MM.1S (cell line): ENCODE results near the gene IRAK3.

Experiments used
- DNase-seq: peaks from one replicate; pipeline ENCODE4 v3.0.0-alpha.2; 2015
- H2AFZ ChIP-seq: fragments of 300-600 bp; sonication (generic); 2 replicates; pipeline ENCODE4 v1.6.0; 2016; ENCODE audit warnings: antibody characterized with exemption, low read length
- H3F3A ChIP-seq: fragments of 300-600 bp; sonication (generic); 2 replicates; pipeline ENCODE4 v1.6.1; 2016; ENCODE audit warnings: mild to moderate bottlenecking, antibody characterized with exemption, low read length, moderate library complexity, mixed read lengths; ENCODE audit not compliant: insufficient read depth
- H3K27ac ChIP-seq: fragments of 300-600 bp; sonication (generic); 2 replicates; pipeline ENCODE4 v1.5.1; 2016; ENCODE audit warnings: mild to moderate bottlenecking, low read length
- H3K27me3 ChIP-seq: fragments of 300-600 bp; sonication (generic); replicated peaks from 2 replicates; pipeline ENCODE4 v1.6.0; 2016; ENCODE audit warnings: low read length; ENCODE audit not compliant: insufficient read depth
- H3K36me3 ChIP-seq: fragments of 300-600 bp; sonication (generic); replicated peaks from 2 replicates; pipeline ENCODE4 v1.6.1; 2016; ENCODE audit warnings: mild to moderate bottlenecking, low read length, mixed read lengths; ENCODE audit not compliant: insufficient read depth
- H3K4me1 ChIP-seq: fragments of 300-600 bp; sonication (generic); 2 replicates; pipeline ENCODE4 v1.6.1; 2016; ENCODE audit warnings: low read length, mixed read lengths
- H3K4me2 ChIP-seq: fragments of 300-600 bp; sonication (generic); 2 replicates; pipeline ENCODE4 v1.6.0; 2016; ENCODE audit warnings: low read depth, low read length
- H3K4me3 ChIP-seq: fragments of 300-600 bp; sonication (generic); 2 replicates; pipeline ENCODE4 v1.5.1; 2016; ENCODE audit warnings: low read length, mixed read lengths
- H3K79me2 ChIP-seq: fragments of 300-600 bp; sonication (generic); 2 replicates; pipeline ENCODE4 v1.6.1; 2016; ENCODE audit warnings: mixed run types, low read length, mixed read lengths
- H3K9ac ChIP-seq: fragments of 300-600 bp; sonication (generic); 2 replicates; pipeline ENCODE4 v1.6.1; 2016; ENCODE audit warnings: low read length, mixed read lengths
- H3K9me2 ChIP-seq: fragments of 300-600 bp; sonication (generic); replicated peaks from 2 replicates; pipeline ENCODE4 v1.6.1; 2016; ENCODE audit warnings: mild to moderate bottlenecking, low read length, mixed read lengths; ENCODE audit not compliant: insufficient read depth
- H3K9me3 ChIP-seq: fragments of 300-600 bp; sonication (generic); replicated peaks from 2 replicates; pipeline ENCODE4 v1.6.1; 2016; ENCODE audit warnings: mild to moderate bottlenecking, low read length, mixed read lengths; ENCODE audit not compliant: insufficient read depth
- H4K20me1 ChIP-seq: fragments of 300-600 bp; sonication (generic); 2 replicates; pipeline ENCODE4 v1.6.1; 2016; ENCODE audit warnings: mild to moderate bottlenecking, low read length, moderate library complexity, mixed read lengths; ENCODE audit not compliant: insufficient read depth
- EZH2 ChIP-seq: fragments of 300-600 bp; sonication (generic); optimal IDR thresholded peaks from 2 replicates; pipeline ENCODE3; 2017; ENCODE audit warnings: low read depth, mild to moderate bottlenecking, antibody characterized with exemption, low read length, mixed read lengths
- EZH2phosphoT487 ChIP-seq: fragments of 300-600 bp; sonication (generic); IDR thresholded peaks from 2 replicates; pipeline ENCODE4 v1.6.1; 2018; ENCODE audit warnings: antibody characterized with exemption, low read length
- TF ChIP-seq, protein P1 (sequence below): fragments of 300-600 bp; sonication (generic); IDR thresholded peaks from 2 replicates; pipeline ENCODE4 v1.5.1; 2016; ENCODE audit warnings: antibody characterized with exemption, low read length, mixed read lengths

Gene IRAK3

DNA sequence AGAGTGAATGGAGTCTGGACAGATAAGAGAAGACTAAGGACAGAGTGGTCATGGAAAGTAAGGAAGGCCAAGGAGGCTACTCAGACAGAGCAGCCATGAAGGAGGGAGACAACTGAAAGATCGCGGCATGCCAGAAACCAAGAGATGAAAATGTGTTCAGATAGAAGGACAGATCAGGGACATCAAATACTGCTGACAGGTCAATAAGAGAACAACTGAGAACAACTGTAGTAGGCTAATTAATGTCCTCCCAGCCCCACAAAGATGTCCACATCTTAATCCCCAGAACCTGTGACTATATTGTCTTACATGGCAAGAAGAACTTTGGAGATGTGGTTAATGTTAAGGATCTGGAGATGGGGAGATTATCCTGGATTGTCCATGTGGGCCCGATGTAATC, 98.3 kb downstream of the IRAK3 start:
- TF ChIP-seq, protein P1, sequence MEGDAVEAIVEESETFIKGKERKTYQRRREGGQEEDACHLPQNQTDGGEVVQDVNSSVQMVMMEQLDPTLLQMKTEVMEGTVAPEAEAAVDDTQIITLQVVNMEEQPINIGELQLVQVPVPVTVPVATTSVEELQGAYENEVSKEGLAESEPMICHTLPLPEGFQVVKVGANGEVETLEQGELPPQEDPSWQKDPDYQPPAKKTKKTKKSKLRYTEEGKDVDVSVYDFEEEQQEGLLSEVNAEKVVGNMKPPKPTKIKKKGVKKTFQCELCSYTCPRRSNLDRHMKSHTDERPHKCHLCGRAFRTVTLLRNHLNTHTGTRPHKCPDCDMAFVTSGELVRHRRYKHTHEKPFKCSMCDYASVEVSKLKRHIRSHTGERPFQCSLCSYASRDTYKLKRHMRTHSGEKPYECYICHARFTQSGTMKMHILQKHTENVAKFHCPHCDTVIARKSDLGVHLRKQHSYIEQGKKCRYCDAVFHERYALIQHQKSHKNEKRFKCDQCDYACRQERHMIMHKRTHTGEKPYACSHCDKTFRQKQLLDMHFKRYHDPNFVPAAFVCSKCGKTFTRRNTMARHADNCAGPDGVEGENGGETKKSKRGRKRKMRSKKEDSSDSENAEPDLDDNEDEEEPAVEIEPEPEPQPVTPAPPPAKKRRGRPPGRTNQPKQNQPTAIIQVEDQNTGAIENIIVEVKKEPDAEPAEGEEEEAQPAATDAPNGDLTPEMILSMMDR: no peak
- TF ChIP-seq EZH2phosphoT487 (no peak), EZH2 (no peak)
- H3F3A ChIP-seq: no peaks in the 10 kb centered on the region
- H3K4me1 ChIP-seq: no peaks in the 10 kb centered on the region
- no peaks in the 10 kb centered on the region for H3K27me3 ChIP-seq
- no peaks in the 10 kb centered on the region for H4K20me1 ChIP-seq
- no peaks in the 10 kb centered on the region for H3K9me2 ChIP-seq
- H3K79me2 ChIP-seq: no peaks in the 10 kb centered on the region
- H3K27ac ChIP-seq: no peak overlapping the region
- H3K9me3 ChIP-seq: no peaks in the 10 kb centered on the region
- H3K9ac ChIP-seq: no peak overlapping the region
- no peak for DNase-seq
- no peaks in the 10 kb centered on the region for H3K36me3 ChIP-seq
- H2AFZ ChIP-seq: no peak overlapping the region
- H3K4me2 ChIP-seq: no peak overlapping the region
- no peak overlapping the region for H3K4me3 ChIP-seq

DNA sequence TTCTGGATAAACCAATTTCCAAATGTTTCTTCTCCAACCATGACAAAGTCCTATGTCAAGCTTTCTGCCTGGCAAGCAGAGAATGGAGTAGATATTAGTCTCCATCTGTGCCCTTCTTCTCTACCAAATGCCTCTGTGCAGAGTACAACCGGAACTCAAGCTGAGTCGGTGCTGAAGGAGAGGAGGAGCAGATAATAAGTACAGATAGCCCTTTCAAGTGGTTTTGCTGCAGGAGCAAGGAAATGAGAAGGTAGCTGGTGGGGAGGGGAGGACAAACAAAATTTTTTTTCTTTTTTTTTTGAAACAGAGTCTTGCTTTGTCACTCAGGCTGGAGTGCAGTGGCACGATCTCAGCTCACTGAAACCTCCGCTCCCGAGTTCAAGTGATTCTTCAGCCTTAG, 99.1 kb downstream of the IRAK3 start:
- Histone ChIP-seq H3K9ac (no peak overlapping the region), H3K79me2 (no peaks in the 10 kb centered on the region), H3K4me3 (no peak overlapping the region), H2AFZ (no peak overlapping the region), H3K4me1 (no peaks in the 10 kb centered on the region), H3K4me2 (no peak overlapping the region), H3K27me3 (no peaks in the 10 kb centered on the region), H3F3A (no peaks in the 10 kb centered on the region), H3K36me3 (no peaks in the 10 kb centered on the region), H3K9me2 (no peaks in the 10 kb centered on the region), H3K27ac (no peak overlapping the region), H4K20me1 (no peaks in the 10 kb centered on the region), H3K9me3 (no peaks in the 10 kb centered on the region)
- DNase-seq: no peak
- TF ChIP-seq EZH2phosphoT487 (no peak), EZH2 (no peak)
- TF ChIP-seq, protein P1: no peak

DNA sequence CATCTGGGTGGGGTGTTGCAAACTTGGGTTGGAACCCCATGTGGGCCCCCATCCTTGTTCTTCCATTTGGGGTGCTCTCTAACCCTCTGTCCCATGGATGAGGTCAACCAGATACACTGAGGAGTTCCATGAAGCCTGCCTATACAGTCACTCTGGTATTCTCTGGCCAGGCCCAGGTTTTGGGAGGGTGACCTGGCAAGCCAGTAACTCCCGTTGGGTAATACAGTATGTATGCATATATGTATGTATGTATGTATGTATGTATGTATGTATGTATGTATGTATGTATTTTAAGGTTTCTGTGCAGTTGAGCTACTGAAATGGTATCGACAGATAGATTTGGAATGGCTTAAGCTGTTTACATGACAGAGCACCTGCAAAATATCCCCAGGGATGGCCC, 100.5 kb downstream of the IRAK3 start:
- H3K27me3 ChIP-seq: no peaks in the 10 kb centered on the region
- no peak overlapping the region for H3K4me2 ChIP-seq
- no peak overlapping the region for H3K4me3 ChIP-seq
- H3K4me1 ChIP-seq: no peaks in the 10 kb centered on the region
- no peaks in the 10 kb centered on the region for H3F3A ChIP-seq
- H2AFZ ChIP-seq: no peak overlapping the region
- no peaks in the 10 kb centered on the region for H3K79me2 ChIP-seq
- H3K36me3 ChIP-seq: no peaks in the 10 kb centered on the region
- no peak overlapping the region for H3K27ac ChIP-seq
- no peaks in the 10 kb centered on the region for H3K9me2 ChIP-seq
- TF ChIP-seq EZH2 (no peak), EZH2phosphoT487 (no peak)
- TF ChIP-seq, protein P1: no peak
- no peak for DNase-seq
- no peaks in the 10 kb centered on the region for H3K9me3 ChIP-seq
- H3K9ac ChIP-seq: no peak overlapping the region
- no peaks in the 10 kb centered on the region for H4K20me1 ChIP-seq
